Measurements from ENCODE around the gene CTNNA3.

GRCh38 chr10:67696679-67697078 is 684 bp upstream of the CTNNA3 start:
- no peak for TF ChIP-seq CTCF (IDR thresholded peaks at IDR 0.05; ENCODE audit: low read depth, low read length, missing input control)
- TF ChIP-seq JUND (IDR thresholded peaks at IDR 0.05): no peak
- no peak for TF ChIP-seq SP1 (IDR thresholded peaks at IDR 0.05)
- TF ChIP-seq MAX (IDR thresholded peaks at IDR 0.05): no peak
- TF ChIP-seq TAF1 (conservative IDR thresholded peaks at IDR 0.05): no peak
- no peak for TF ChIP-seq RAD21 (IDR thresholded peaks at IDR 0.05)
- no peak for TF ChIP-seq GABPA (IDR thresholded peaks at IDR 0.05 in 1 of 2, conservative IDR thresholded peaks at IDR 0.05 in 1 of 2)
- TF ChIP-seq, protein P1, sequence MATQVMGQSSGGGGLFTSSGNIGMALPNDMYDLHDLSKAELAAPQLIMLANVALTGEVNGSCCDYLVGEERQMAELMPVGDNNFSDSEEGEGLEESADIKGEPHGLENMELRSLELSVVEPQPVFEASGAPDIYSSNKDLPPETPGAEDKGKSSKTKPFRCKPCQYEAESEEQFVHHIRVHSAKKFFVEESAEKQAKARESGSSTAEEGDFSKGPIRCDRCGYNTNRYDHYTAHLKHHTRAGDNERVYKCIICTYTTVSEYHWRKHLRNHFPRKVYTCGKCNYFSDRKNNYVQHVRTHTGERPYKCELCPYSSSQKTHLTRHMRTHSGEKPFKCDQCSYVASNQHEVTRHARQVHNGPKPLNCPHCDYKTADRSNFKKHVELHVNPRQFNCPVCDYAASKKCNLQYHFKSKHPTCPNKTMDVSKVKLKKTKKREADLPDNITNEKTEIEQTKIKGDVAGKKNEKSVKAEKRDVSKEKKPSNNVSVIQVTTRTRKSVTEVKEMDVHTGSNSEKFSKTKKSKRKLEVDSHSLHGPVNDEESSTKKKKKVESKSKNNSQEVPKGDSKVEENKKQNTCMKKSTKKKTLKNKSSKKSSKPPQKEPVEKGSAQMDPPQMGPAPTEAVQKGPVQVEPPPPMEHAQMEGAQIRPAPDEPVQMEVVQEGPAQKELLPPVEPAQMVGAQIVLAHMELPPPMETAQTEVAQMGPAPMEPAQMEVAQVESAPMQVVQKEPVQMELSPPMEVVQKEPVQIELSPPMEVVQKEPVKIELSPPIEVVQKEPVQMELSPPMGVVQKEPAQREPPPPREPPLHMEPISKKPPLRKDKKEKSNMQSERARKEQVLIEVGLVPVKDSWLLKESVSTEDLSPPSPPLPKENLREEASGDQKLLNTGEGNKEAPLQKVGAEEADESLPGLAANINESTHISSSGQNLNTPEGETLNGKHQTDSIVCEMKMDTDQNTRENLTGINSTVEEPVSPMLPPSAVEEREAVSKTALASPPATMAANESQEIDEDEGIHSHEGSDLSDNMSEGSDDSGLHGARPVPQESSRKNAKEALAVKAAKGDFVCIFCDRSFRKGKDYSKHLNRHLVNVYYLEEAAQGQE (IDR thresholded peaks at IDR 0.05): no peak
